Endothelial cell of umbilical vein (primary cell): ENCODE results near the gene MMAA.

ENCODE experiments used
- CTCF ChIP-seq, 2 donors: IDR thresholded peaks; 1 replicate in 1 of 2; 2 replicates in 1 of 2; pipeline ENCODE4 v1.5.1; 2011; ENCODE audit warnings: low read length in 2 of 2, mild to moderate bottlenecking in 2 of 2, moderate library complexity in 2 of 2, control low read depth in 1 of 2, inconsistent platforms in 1 of 2, low read depth in 1 of 2; ENCODE audit not compliant: insufficient read depth in 1 of 2; ENCODE audit errors: extremely low read depth in 1 of 2
- EZH2 ChIP-seq: IDR thresholded peaks from 2 replicates; pipeline ENCODE4 v1.6.1; 2012; ENCODE audit warnings: borderline replicate concordance, low read depth, mild to moderate bottlenecking, moderate library complexity, low read length, inconsistent platforms; ENCODE audit not compliant: severe bottlenecking

- TF ChIP-seq CTCF (IDR thresholded peaks at IDR 0.05; ENCODE audit: extremely low read depth in 1 of 2, insufficient read depth in 1 of 2, low read depth in 1 of 2, low read length in 2 of 2) (no peak), EZH2 (no peak)
Observed at GRCh38 chr4:145644699-145645098, 25.5 kb downstream of the MMAA start.
